Measurements from ENCODE around the gene CCDC7. TPM values are rescaled to one million over a fixed set of nuclear protein-coding genes. Genes with fewer than 3 reads are reported as not detected.

The CCDC7 gene
- total and polyA plus RNA-seq, 10 of the 15 experiments (the other 5 are each of a cell fraction or from before 2014, with no cell fraction given), result 1.8 to 5.6 (median 3.4) TPM

Other genes starting within 250 kb of the CCDC7 start
- 19.0 and 23.7 TPM in 2 replicates for gene EPC1, start 99.0 kb upstream of the CCDC7 start, total RNA-seq (2014; rRNA removed)
- 19.2 and 19.7 TPM in 2 replicates for gene EPC1, start 99.0 kb upstream of the CCDC7 start, total RNA-seq (2014; rRNA removed; fragmentation: Illumina TruSeq; extraction: Trizol)
- 20.4 and 22.1 TPM in 2 replicates for gene EPC1, start 99.0 kb upstream of the CCDC7 start, total RNA-seq (2021)
- gene EPC1, start 99.0 kb upstream of the CCDC7 start, polyA plus RNA-seq (2011; rRNA removed), result 59.2 and 68.1 TPM in 2 replicates
- gene EPC1, start 99.0 kb upstream of the CCDC7 start, polyA plus RNA-seq (2014; fragmentation: Illumina TruSeq; extraction: Trizol), result 27.8 and 36.2 TPM in 2 replicates
- gene EPC1, start 99.0 kb upstream of the CCDC7 start, polyA plus RNA-seq (2014; fragmentation: Nextera tagmentation; extraction: Ambion mirVana), result 1 to 10 TPM; 6.8 to 7.6 TPM
- gene EPC1, start 99.0 kb upstream of the CCDC7 start, polyA plus RNA-seq (2014; rRNA removed), result 20.7 and 21.5 TPM in 2 replicates
- 10 to 100 TPM; 15.0 to 15.6 TPM for gene EPC1, start 99.0 kb upstream of the CCDC7 start, polyA plus RNA-seq (2016; fragmentation: Nextera tagmentation; extraction: Ambion mirVana)